HG02973 (cell line): ENCODE results near the gene CCDC18.

Experiments
- ATAC-seq: cut with Tn5 transposase; IDR thresholded peaks from one replicate; pipeline ENCODE4 v1.9.1; 2021; ENCODE audit warnings: moderate library complexity; ENCODE audit not compliant: unreplicated experiment

Gene CCDC18

DNA sequence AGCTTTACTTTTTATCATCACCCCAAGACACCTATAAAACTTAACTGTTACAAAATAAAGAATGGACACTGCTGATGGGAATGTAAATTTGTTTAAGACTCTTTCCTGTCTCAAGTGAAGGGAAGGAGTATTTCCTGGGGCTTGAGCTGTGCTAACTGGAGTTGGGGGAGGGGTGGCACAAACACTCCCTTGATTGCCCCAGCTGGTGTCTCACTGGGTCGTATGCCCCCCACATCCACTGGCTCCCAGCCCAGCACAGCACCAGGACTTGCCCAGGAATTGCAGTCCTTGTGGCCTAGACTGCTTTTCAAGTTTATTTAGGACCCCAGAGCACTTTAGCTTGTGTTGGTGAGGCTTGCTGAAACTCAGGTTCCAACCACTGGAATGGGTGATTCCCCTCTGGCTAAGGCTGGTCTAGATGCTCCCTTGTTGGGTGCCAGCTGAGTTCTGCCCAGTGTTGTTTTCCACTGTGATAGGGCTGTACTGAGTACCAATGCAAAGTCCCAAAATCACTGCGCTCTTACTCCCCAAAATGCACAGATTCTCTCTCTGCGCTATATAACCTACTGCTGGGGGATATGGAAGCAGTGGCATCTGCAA lies 116.1 kb downstream of the CCDC18 start:
- no peak for ATAC-seq

DNA sequence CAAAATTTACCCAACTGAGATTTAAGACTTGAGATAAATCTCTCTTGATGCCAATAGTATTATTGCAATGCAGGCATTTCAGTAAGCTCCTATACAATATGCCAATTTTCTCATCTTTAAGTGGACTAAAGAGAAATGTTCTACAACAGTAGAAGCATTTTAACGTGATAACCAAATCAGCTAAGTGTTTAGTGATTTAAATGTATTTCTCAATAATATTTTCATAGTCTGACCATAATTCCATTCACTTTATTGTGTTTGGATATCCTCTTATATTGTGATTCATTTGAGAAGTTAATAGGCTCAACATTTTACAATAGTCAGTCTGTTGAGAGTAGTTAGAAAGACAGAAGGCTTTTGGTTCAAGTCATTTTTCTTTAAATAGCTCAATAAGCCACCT lies 120.6 kb downstream of the CCDC18 start:
- no peak for ATAC-seq

DNA sequence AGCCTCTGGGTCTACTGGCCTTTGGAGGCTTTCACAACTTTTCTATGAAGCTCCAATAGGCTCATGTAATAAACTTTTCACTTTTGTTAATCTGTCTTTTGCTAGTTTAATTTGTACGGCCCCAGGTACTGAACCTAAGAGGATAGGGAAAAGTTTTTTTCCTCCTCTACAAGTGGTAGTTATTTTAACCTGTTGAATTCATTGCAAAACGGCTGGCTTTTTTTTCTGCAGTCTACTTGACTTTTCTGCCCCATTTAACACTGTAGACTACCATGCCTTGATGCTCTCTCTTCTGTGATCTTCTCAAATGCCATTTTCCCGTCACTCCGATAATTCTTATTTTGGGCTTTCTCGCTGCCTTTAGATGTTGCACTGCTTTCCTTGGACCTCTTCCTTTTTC lies 121.6 kb downstream of the CCDC18 start:
- no peak for ATAC-seq

DNA sequence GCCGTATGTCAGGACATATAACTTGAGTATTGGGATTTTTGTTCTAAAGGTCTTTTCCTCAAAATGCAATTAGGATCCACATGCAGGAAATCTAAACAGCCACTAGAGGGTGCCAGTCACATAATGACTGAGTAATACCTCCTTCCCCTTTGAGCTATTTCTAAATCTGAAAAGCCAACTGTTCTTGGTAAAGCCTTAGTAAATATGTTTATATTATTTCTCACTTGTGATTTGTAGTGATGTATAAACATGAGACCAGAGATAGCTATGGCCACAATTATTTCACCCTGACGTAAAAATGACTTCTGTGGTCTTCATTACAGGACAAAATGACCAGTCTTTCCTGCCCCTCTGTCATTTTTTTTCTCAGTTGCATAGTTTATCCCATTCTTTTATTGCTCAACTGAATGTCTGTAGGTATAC lies 124.2 kb downstream of the CCDC18 start:
- no peak for ATAC-seq

DNA sequence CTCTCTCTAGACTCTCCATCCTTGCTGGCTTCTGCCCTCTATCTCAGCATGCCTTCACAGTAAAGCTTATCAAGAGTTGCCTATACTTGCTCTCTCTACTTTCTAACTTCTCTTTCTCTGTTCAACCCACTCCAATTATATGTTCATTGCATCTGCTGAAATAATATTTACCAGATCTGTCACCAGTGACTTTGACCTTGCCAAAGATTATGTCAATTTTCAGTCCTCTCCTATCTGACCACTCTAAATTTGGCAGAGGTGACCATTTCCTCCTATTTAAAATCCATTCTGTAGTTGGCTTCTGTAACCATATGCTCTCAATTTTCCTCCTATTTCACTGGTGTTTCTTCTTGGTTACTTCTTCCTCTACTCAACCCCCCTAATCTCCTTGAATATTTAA lies 126.4 kb downstream of the CCDC18 start:
- ATAC-seq = no peak

DNA sequence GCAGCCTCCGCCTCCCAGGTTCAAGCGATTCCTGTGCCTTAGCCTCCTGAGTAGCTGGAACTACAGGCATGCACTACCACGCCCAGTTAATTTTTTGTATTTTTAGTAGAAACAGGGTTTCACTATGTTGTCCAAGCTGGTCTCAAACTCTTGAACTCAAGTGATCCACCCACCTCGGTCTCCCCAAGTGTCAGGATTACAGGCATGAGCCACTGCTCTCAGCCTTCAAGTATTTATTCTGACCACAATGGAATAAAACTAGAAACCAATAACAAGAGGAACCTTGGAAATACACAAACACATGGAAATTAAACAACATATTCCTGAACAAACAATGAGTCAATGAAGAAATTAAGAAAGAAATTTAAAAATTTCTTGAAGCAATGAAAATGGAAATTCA lies 132.5 kb downstream of the CCDC18 start:
- ATAC-seq = no peak

DNA sequence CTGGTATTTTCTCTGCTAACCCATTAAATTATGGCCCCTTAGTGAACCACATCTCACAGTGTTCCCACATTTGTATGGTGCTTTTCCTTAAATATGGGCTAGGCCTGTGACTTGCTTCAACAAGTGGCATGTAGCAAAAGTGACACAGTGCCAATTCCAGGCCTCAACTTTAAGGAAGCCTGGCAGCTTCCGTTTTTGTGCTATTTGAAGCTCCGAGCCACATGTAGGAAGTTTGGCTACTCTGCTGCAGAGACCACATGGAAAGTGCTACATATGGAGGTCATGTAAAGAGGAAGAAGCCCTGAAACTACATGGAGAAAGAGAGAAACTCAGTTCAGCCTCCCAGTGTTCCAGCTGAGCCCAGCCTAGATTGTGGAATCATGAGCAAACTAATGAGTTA lies 136.7 kb downstream of the CCDC18 start:
- no peak for ATAC-seq

DNA sequence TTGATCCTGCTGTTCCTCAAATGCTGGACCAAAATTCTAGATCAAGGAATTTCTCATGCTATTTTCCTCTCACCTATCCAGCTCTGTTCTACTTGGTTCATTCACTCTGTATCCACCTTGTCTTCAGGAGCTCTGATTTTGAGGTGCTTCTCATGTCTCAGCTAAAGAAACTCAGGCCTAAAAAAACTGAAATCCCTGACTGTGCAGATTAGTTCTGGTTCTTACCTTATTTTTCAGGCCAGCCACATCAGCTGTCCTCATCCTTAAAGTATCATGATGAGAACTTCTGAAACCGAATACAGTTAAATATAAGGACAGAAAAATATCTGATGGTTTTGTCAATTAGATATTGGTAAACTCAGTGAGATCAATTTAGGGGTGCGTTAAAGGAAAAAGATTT lies 137.4 kb downstream of the CCDC18 start:
- no peak for ATAC-seq

DNA sequence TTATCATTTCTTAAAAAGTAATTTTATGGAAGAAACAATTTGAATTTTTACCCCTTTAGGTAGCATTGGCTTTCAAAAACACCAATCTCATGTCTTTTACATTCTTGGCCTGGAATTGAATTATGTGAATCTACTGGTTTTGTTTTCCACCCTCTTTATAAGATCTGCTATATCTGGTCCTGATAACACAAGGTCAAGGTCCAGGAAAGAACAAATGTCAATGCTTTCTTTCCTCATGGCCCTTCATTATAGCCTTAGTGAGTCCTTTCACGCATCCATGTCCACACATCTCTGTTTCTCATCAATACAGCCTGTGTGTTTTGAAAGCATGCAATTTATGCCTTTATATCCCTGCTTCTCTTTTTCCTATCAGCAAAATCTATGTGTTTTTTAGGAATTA lies 141.2 kb downstream of the CCDC18 start:
- ATAC-seq = no peak

DNA sequence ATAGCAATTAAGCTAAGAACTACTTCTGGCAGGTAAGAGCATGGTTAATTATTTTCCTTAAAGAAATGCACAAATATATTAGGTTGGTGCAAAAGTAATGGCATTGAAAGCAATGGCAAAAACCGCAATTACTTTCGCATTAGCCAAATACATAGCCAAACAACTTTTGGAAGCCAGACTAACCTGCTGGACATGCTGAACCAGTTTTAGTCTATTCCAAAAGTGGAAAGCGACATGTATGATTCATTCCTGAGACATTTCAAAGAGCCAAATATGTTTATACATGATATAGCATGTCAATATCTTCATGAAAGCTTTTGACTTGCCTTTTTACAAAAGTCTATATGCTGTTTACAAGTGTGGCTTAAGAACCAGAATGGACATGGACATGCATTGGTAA lies 141.8 kb downstream of the CCDC18 start:
- ATAC-seq = no peak

DNA sequence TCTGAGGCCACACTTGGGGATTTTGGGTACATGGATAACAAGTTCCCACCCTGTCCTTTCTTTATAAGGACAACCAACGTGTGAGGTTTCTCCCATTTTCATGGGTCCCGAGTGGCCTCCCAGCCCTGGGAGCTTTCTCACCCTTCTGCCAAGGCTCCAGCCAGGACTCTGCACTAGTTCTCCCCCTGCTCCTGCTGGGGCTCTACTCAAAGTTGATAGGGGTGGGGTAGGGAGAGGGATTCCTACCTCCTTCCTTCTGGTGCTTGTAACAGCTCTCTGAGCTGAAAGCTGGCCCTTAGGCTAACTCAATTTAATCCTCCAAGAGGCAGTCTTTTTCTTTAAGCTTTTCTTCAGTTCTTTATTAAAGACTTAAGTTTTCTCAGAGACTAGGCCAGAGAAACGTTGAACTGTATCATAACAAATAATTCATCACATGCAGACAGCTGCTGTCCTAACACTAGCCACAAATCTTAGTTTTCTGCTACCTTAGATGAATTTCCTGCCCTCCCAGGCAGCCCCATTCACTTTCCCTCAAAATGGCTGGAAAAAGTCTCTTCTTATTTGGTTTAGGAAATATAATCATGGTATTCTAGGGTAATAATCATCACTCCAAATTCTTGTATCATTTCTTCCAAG lies 142.8 kb downstream of the CCDC18 start:
- no peak for ATAC-seq

DNA sequence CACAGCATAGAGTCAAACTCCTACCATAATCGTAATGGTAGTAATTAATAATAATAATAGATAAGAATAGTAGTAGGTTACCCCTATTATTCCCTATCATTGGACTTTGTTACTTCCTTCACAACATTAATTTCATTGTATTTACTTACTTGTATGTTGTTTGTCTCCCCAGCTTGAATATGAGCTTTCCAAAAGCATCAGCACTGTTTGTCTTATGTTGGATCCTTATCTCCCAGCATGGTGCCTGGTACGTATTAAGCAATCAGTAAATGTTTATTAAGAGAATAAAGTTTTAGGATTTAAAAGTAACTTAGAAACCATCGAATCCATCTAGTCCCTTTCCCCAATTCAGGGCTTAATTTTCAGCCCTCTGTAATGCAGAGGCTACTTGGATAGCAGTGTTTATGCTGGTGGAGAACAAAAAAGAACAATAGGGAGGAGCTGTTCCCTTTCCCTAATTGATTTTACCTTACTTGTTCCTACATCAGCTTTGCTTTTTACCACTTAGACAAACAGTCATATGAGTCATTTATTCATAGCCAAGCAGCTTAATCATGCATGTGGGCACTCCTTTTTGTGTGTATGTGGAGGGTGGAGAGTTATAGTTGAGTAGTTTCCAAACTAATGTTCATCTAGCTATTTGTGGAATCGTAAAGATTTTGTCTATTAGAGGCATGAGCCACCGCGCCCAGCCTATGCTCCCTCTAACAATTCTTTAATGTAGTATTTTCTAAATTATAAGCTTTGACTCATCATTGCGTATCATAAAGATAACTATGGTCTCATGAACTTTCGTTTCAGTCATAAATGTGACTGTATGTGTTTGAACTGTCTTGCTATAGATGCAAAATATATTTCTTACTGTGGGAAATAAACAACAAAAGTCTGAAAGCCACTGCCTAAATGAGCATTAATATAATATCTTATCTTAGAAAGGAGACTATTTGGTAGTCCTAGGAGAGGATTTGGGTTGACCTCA lies 144.3 kb downstream of the CCDC18 start:
- ATAC-seq = no peak
